Activated CD8-positive, alpha-beta T cell treated with anti-CD3 and anti-CD28 coated beads for 36 hours (primary cell): ENCODE measurements around the gene DDX41. TPM values are rescaled to one million over a fixed set of nuclear protein-coding genes. Genes with fewer than 3 reads are reported as not detected.
A peak's percentile ranks its signal among the peaks of the same experiment; 100 is the strongest.

Source experiments
- ATAC-seq: fragments of 200-7000 bp; cut with Tn5 transposase; one replicate; pipeline ENCODE4 v1.10.0; 2021; ENCODE audit warnings: mild to moderate bottlenecking, moderate library complexity
- CTCF ChIA-PET: fragments of 350-600 bp; sonication (Branson Sonifier 250); formaldehyde crosslinking; loops from one replicate; lab custom pipeline; 2021; ENCODE audit warnings: antibody characterized with exemption; lab: Charles Lee
- POLR2A ChIA-PET: fragments of 350-600 bp; sonication (Branson Sonifier 250); formaldehyde crosslinking; loops from one replicate; lab custom pipeline; 2021; ENCODE audit warnings: antibody characterized with exemption; lab: Charles Lee
- DNase-seq: peaks from one replicate; pipeline ENCODE4 v3.0.0-alpha.2; 2020
- H3K27ac Mint-ChIP-seq: one replicate; pipeline ENCODE4 v1.8.0; 2021; ENCODE audit warnings: mild to moderate bottlenecking, mixed read lengths
- H3K27me3 Mint-ChIP-seq: one replicate; pipeline ENCODE4 v1.8.0; 2021; ENCODE audit warnings: mixed read lengths
- H3K36me3 Mint-ChIP-seq: one replicate; pipeline ENCODE4 v1.8.0; 2021; ENCODE audit warnings: low read depth, mixed read lengths
- H3K4me1 Mint-ChIP-seq: one replicate; pipeline ENCODE4 v1.8.0; 2021; ENCODE audit warnings: low read depth, mixed read lengths
- H3K4me3 Mint-ChIP-seq: one replicate; pipeline ENCODE4 v1.8.0; 2021; ENCODE audit warnings: mild to moderate bottlenecking, moderate library complexity, mixed read lengths
- H3K9me3 Mint-ChIP-seq: one replicate; pipeline ENCODE4 v1.8.0; 2021; ENCODE audit warnings: mixed read lengths
- intact Hi-C: fragments of 100-400 bp; cut with micrococcal nuclease; formaldehyde crosslinking; loops from one replicate; pipeline ENCODE4 v1.10.0; 2022
- total RNA-seq, 2 experiments: library from RNA; stranded (reverse); gene quantifications; one replicate each; pipeline ENCODE4 v1.2.3, GENCODE V29; 2021
- TF ChIP-seq, protein P1 (sequence below): fragments of 200-600 bp; IDR thresholded peaks from one replicate; pipeline ENCODE4 v1.8.0; 2022; ENCODE audit warnings: antibody characterized with exemption, mild to moderate bottlenecking

DDX41 gene
- total RNA-seq, 2 experiments from 2014 or later, result 226 to 228 TPM

- ChIA-PET CTCF (interaction anchor here (0.6 to 6.0 kb wide), 46 partner anchors 8 to 387 kb away, joined by 3 to 65 read pairs (median 5); partner anchors contain the start of genes DBN1, DDX41, DOK3 and MXD3), POLR2A (interaction anchor here (0.9 to 1.5 kb wide), 8 partner anchors 9 to 169 kb away, joined by 3 to 7 read pairs (median 3); no protein-coding TSS in a partner anchor)
- intact Hi-C loops, result no loop called here
- Mint-ChIP-seq H3K27ac (no peak overlapping the region), H3K4me1 (peaks cover 15% of the 10 kb centered on the region), H3K9me3 (no peaks in the 10 kb centered on the region), H3K36me3 (no peaks in the 10 kb centered on the region), H3K4me3 (no peak overlapping the region), H3K27me3 (peaks cover 11% of the 10 kb centered on the region)
- DNase-seq (peak; percentile 93), ATAC-seq (peak; percentile 18)
- TF ChIP-seq, protein P1, sequence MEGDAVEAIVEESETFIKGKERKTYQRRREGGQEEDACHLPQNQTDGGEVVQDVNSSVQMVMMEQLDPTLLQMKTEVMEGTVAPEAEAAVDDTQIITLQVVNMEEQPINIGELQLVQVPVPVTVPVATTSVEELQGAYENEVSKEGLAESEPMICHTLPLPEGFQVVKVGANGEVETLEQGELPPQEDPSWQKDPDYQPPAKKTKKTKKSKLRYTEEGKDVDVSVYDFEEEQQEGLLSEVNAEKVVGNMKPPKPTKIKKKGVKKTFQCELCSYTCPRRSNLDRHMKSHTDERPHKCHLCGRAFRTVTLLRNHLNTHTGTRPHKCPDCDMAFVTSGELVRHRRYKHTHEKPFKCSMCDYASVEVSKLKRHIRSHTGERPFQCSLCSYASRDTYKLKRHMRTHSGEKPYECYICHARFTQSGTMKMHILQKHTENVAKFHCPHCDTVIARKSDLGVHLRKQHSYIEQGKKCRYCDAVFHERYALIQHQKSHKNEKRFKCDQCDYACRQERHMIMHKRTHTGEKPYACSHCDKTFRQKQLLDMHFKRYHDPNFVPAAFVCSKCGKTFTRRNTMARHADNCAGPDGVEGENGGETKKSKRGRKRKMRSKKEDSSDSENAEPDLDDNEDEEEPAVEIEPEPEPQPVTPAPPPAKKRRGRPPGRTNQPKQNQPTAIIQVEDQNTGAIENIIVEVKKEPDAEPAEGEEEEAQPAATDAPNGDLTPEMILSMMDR, result peak; percentile 97
Measured at GRCh38 chr5:177500685-177501522, 15.9 kb downstream of the DDX41 start.

DNA sequence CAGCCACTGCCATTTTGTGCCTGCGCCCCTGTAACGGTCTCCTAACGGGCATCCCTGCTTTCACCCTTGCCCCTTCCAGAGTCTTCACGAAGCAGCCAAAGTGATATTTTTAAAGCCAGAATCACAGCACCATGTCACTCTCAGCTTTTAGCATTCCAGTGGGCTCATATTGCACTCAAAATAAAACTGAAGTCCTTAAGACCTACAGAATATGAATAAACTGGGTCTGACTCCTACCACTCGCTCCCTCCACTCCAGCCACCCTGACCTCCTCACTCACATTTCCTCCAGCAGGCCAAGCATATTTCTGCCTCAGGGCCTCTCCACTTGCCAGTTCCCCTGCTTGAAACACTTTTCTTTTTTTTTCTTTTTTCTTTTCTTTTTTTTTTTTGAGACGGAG is 16.9 kb downstream of the DDX41 start:
- CTCF ChIA-PET, result interaction anchor here (0.9 to 6.0 kb wide), 14 partner anchors 9 to 184 kb away, joined by 3 to 65 read pairs (median 8); partner anchors contain the start of genes DDX41 and DOK3
- intact Hi-C loops, result loop anchor here (5.0 kb wide), 2 partner anchors 43 to 188 kb away; partner anchors contain the start of gene MXD3
- no peaks in the 10 kb centered on the region for H3K36me3 Mint-ChIP-seq
- H3K4me3 Mint-ChIP-seq, result no peak overlapping the region
- POLR2A ChIA-PET, result no interaction called here
- TF ChIP-seq, protein P1, result no peak
- DNase-seq (no peak), ATAC-seq (no peak)
- no peaks in the 10 kb centered on the region for H3K9me3 Mint-ChIP-seq
- peaks cover 11% of the 10 kb centered on the region for H3K27me3 Mint-ChIP-seq
- H3K27ac Mint-ChIP-seq, result no peak overlapping the region
- peaks cover 22% of the 10 kb centered on the region for H3K4me1 Mint-ChIP-seq

DNA sequence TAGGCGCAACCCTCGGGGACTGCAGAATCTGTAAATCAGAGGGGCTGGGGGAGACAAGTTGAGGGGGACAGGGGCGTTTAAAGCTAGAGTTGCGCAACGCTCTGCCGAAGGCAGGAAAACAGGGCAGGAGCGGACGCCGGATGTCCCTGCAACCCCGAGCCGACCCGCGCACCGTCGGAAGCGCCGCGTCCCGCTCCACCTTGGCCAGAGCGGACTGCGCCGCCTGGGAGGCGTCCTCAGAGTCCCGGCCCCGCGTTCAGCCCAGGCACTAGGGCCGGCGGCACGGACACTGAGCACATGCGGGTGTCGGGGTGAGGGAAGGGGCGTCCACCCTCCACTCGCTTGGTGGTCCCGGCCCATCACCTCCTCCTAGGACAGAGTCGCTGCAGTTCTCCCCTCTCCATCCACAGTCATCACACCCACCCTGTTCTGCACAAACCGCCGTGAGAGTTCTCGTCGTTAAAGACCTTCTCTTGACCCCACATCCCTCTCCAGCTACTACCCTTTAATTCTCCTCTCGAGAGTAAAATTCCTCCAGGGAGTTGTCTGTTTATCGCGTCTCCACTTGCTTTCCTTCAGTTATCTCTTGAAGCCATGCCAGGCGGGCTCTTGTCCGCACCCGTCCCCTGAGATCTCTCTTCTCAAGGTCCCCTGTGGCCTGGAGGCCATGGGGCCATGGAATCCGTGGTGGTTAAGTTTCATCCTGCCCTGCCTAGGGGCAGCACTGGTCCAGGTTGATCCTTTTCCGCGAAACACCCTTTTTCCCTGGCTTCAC is 18.6 kb downstream of the DDX41 start:
- peak; percentile 55 for DNase-seq
- CTCF ChIA-PET, result interaction anchor here (1.0 to 2.2 kb wide), 14 partner anchors 13 to 188 kb away, joined by 3 to 12 read pairs (median 4); partner anchors contain the start of gene MXD3
- H3K4me1 Mint-ChIP-seq, result peaks cover 37% of the 10 kb centered on the region

DNA sequence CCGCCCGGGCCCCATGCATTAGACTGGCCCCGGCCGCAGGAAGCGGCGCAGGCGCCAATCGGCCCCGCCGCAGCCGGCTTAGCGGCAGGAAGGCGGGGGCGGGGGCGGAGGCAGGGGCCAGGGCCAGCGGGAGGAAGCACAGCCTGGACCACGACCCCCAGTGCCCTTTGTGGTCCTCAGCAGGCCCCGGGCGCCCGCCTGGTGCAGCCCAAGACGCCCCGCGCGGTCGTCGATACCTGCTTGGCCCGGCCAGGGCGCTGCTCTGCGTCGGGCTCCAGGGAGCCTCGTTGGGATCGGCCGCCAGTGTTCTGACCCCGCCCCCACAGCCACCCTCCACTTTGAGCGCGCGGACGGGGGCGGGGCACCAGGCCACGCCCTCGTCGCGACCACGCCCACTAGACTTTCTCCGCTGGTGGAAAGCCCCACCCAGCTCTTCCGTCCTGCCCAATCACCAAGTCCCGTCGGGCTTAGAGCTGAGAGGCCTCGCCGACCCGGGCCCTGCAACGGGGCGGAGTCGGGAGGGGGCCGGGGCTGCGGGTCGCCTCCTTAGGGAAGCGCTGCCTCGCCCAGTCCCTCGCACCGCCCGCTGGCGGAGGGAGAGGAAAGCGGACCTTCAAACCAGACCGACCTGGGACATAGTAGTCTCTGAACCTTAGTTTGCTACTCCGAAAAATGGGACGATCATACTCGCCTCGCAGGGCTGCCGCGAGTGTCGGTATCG is 19.3 kb downstream of the DDX41 start, which contains the start of gene PDLIM7:
Gene PDLIM7 (minus strand): TSS at position 313 of the 721 bp plus-strand sequence. CDS start 1,092 bp downstream, outside the sequence.
- no peaks in the 10 kb centered on the region for H3K9me3 Mint-ChIP-seq
- ChIA-PET CTCF (interaction anchor here (0.6 to 2.2 kb wide), 15 partner anchors 11 to 188 kb away, joined by 3 to 12 read pairs (median 4); partner anchors contain the start of gene MXD3), POLR2A (interaction anchor here (0.9 to 7.1 kb wide), 7 partner anchors 10 to 108 kb away, joined by 3 to 130 read pairs (median 5); partner anchors contain the start of genes DBN1 and DDX41)
- intact Hi-C loops, result loop anchor here (2.0 to 5.0 kb wide), 3 partner anchors 40 to 185 kb away; partner anchors contain the start of gene MXD3
- ATAC-seq (peak; percentile 82), DNase-seq (peak; percentile 97)
- H3K4me1 Mint-ChIP-seq, result peaks cover 38% of the 10 kb centered on the region
- peaks cover 11% of the 10 kb centered on the region for H3K27me3 Mint-ChIP-seq
- peaks cover 9% of the 10 kb centered on the region for H3K36me3 Mint-ChIP-seq
- peak within 1 kb of the TSS; percentile 68 for H3K27ac Mint-ChIP-seq
- H3K4me3 Mint-ChIP-seq, result peak within 1 kb of the TSS; percentile 79
- TF ChIP-seq, protein P1, result no peak

More for the DNA sequence above, 18.6 kb downstream of the DDX41 start:
- H3K27me3 Mint-ChIP-seq, result peaks cover 11% of the 10 kb centered on the region
- peak overlapping the region; percentile 79 for H3K4me3 Mint-ChIP-seq
- TF ChIP-seq, protein P1, result no peak
- H3K9me3 Mint-ChIP-seq, result no peaks in the 10 kb centered on the region
- intact Hi-C loops, result loop anchor here (5.0 kb wide), 2 partner anchors 41 to 186 kb away; partner anchors contain the start of gene MXD3
- peak overlapping the region; percentile 68 for H3K27ac Mint-ChIP-seq
- peak; percentile 2 for ATAC-seq
- H3K36me3 Mint-ChIP-seq, result peaks cover 3% of the 10 kb centered on the region
- POLR2A ChIA-PET, result interaction anchor here (0.6 to 7.1 kb wide), 8 partner anchors 9 to 49 kb away, joined by 3 to 130 read pairs (median 4); partner anchors contain the start of genes DBN1, DDX41 and DOK3
